NCI-H82 (cell line): ENCODE data around the gene YPEL4.

Source experiments
- DNase-seq: peaks from one replicate; lab custom pipeline; 2025; lab: John Stamatoyannopoulos, UW

The YPEL4 gene

DNA sequence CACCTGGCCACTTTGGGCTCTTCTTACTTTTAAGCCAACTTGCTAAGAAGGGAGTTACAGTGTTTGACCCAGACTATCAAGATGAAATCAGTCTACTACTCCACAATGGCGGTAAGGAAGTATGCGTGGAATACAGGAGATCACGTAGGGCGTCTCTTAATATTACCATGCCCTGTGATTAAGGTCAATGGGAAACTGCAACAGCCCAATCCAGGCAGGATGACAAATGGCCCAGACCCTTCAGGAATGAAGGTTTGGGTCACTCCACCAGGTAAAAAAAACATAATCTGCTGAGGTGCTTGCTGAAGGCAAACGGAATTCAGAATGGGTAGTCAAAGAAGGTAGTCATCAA is 1.0 kb upstream of the YPEL4 start:
- DNase-seq = no peak

DNA sequence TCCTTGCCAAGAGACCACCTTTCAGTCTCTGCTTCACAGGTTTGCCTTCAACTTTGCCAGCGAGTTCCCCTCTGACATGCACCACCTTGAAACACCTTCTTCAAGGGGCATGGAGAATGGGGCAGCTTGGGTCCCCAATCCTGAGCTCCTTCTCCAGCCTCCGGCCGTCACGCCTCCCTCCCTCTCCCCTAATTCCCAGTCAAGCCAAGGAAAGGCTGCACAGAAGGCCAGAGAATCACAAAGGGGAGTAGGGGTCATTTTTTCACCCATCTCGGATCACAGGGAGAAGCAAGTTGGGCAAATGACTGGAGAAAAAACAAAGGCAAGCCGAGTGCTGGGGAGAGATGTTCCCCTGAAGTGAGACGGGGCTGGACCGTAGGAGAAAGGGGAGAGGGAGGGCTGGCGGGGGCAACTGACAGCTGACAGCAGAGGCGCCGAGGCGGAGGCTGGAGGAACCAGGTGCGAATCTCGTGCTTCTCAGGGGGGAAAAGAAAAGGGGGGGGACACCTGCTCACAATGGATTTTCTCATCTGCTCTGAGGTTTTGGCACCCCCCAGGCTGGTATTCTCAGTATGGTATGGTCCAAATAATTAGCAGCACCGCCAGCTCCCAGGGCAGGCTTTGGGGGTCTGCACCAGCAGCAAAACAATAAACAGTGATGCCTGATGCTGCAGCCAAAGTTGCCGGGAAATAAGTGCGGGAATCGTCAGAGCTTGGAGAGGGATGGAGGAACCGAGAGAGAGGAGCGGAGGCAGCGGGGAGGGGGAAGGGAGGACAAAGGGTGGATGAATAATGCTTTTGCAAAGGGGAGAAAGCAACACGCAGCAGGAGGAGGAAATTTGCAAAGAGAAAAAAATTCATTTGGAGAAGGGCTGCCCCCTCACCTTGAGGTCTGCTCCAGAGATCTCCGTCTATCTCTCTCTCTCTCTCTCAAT is 644 bp downstream of the YPEL4 start:
- DNase-seq = peak; percentile 31

DNA sequence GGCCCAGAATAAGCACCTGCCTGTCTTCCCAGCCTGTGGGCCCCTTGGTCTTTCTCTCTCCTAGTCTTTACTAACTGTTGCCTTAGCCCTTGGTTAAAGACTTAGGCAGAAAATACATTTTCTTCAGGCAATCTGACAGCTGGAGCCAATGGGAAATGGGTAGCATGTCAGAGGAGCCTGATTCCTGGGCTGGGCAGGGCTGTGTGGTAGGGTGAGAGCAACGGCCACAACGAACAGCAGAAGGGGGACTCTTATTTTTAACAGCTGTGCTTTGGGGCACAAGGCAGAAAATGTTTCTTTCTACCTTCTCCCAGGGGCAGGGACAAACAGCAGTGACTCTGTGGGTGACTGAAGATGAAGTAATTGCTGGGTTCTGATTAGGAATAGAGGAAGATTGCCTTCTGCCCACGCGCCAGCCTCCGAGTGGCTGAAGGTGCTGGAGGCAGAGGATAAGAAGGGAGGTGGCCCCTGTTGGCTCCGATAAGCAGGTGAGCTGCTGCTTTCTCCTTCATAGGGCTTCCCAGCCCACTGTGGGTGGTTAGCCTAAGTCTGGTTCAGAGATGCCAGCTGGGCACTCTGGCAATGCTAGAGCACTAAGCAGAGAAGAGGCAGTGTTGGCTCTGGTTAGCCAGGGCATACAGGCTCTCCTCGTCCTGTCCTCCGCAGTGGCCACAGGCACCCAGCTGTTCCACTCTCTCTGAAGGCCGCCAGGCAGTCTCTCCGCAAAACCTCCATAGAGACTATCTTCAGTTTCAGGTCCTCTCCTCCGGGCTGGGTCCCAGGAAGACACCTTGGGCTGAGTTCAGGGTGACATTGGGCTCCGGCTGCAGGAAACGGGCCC is 1.5 kb downstream of the YPEL4 start:
- DNase-seq = peak; percentile 31

DNA sequence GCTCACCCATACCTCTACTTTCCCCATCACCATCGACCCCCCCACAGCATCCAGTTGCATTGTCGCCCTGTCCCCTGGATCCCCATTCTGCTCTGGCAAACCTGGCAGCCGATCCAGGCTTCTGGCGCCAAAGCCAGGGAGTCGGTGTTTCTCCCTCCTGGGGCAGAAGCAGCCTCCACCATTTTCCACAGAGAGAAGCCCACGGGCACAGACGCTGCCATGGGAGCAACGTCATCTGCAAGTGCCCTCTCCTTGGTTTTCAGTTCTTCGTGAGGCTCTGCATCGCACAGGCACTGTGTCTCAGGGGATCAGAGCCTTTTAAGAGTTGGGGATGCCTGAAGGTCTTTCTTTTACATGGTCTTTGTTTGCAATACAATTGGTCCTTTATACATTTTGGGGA is 2.3 kb downstream of the YPEL4 start:
- no peak for DNase-seq

DNA sequence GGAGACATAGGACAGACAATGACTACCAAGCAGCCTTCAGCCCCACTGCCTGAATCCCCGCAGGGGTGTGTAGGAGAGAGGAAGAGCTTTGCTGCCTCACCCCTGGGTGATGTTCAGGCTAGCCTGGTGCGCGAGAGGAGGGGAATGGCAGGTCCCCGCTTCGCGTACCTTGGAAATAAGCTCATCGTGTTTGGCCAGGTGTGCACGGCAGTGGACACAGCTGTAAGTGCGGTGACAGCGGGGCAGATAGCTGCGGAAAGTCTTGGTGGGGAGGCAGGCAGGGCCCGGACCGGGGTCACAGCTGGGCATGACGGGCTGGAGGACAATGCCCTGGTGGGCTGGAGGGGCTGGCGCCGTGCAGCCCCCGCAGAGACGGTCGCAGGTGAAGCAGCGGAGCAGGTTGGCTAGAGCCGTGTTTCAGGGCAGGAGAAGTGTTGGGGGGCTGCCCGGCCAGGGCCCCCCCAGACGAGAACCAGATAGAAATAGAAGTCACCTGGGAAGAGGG is 2.9 kb downstream of the YPEL4 start:
- DNase-seq = peak; percentile 25

DNA sequence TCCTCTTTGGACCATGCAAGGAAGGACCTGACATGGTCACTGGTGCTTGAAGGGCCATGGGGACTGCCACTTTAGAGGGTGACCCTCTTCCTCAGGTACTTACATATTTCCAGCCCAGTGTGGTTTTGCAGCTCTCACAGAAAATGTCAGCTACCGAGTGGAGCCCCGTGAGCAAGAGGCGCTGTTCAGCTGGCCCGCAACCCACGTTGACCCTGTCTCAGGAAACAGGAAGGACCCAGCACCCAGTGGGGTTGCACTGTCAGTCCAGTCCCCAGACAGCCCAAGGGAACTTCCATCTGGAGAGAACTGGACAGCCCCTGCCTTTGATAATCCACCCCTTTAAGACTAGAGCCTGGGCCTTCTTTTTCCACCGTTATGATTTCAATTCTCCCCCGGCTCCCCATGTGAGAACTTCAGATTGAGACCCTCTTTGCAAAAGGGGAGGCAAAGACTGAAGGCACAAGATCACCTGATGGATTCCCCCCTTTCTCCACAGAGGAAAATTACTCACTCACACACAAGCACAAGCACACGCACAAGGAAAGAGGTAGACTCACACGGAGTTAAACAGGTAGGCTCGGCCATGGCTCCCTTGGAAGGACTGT is 3.4 kb downstream of the YPEL4 start:
- DNase-seq = no peak

DNA sequence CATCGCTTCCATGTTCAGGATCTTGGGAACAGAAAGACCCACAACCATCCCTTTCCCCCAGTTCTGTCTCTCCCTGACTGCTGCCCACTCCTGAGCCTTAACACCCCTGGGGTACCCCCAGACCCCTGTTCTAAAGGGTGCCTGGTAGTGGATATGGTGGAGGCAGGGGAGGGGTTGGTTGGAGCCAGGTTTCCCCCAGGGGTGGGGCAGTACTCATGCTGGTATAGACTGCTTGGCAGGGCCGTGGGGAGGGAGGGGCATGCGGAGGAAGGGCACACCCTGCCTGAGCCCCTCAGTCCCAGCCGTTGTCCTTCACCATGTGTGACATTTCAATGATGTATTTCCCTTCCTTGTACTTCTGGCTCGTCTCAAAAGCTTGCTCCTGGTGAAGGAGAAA is 4.0 kb downstream of the YPEL4 start:
- no peak for DNase-seq

DNA sequence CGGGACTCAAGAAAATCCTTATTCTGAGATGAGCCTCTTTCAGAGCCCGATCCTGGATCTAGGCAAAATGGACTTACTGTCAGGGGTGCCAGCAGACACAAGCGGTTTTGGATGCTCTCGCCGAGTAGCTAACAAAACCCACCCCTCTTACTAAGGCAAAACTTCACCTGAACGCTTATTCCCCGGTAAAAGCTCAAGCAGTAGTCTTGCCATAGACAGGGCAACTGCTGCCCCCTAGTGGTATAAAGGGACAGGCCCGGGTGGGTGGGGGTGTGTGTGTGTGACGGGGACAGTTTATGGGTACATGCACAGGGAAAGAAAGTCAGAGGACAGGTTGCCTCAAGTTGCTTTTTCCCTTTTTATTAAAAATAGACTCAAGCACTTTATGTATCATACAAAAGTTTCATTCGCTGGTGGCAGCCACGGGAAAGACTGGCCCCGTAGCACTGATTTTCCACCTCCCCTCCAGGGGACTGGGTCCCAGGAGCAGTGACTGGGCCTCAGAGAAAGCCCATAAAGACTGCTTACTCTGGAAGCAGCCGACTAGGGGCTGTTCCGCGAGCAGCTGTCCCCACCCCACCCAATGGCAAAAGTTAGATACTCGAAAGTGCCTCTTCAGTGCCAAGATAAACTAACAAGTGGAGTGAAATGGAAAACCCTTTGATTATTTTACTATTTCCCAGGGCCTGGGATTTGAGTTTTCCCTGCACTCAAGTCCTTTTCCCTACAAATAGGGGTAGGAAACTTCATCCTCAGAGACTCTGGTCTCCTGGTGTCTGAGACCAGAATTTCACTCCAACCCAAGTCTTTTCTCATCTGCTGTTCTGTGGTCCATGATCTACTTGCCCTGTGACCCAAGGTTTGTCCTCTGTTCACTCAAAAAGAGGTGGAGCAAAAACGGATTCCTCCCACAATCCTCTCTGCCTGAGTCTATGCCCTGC is 4.7 kb downstream of the YPEL4 start:
- DNase-seq = peak; percentile 86

DNA sequence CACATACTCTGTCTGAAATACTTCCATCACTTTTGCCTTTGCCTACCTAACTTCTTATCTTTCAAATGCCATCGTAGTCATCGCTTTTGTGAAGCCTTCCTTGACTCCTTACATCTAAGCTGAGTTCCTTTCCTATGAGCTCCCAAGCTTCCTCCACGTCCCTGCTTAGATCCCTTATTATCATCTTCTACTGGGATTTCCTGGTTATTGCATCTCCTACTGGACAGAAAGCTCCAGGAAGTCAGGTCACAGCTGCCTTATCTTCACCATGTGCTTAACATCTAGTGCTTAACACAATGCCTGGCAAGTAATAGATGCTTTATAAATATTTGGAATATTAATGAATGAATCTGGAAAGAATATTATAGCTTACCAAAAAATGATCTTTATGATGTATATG is 5.9 kb downstream of the YPEL4 start:
- DNase-seq = peak; percentile 40

DNA sequence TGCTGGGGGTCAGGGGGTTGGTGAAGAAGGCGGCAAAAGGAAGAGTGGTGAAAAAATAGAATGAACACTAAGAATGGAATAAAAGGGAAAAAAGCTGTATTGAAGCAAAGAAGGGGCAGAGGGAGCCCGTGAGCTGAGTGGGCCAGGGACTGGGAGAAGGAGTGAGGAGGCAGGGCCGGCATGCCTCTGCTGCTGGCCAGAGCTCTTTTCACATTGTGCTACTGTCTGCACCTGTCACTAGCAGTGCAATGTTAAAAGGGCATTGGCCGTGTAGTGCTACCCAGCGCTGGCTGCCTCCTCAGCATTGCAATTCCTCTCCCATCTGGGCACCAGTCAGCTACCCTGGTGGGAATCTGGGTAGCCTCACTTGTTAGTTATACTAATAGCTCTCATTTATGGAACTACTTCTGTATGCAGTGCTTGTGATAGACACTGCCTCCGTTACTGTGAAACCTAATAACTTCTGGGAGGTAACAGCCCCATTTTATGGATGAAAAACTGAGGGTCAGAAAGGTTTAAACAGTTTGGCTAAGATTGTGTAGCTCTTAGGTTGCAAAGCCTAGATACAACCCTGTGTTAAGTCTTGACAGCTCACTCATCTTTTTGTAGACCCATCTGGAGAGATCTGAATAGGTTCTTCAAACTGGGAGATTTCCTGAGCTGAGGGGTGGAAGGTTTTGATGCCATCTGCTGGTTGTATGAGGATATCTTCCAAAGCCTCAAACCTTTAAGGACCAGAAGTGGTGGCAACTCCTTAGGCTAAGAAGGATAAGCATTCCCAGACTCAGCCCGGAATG is 8.5 kb downstream of the YPEL4 start:
- DNase-seq = peak; percentile 84

DNA sequence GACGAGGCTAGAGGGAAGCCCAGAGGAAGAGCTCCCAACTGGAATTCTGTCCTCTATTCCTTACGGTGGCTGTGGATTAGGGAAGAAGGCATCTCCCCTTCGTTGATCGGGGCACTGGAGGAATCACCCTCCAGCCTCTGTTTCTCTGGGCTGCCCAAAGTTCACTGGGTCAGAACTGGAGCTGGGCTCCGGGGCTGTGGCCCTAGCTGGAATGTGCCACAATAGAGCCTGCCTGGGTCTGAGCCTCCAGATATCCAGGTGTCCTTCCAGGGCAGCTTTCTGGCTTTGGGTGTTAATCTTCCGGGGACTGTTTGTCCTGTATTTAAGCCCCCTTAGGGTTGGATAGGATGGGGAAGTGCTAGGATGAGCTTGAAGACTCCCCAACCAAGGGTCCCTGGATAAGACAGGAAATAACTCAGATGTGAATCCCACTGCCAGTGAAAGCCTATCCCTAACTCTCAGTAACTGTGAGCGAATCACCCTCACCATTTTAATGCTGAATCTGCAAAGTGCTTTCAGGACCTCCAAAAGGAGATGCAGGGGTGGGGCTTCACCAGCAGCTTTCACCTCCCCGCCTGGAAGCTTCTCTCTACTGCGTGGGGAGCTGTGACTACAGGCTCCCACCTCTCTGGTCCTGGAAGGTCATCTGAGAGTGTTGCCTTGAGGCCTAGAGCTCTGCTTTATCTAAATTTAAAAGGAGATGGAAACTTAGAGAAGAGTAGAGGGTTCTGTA is 9.5 kb downstream of the YPEL4 start:
- peak; percentile 45 for DNase-seq

DNA sequence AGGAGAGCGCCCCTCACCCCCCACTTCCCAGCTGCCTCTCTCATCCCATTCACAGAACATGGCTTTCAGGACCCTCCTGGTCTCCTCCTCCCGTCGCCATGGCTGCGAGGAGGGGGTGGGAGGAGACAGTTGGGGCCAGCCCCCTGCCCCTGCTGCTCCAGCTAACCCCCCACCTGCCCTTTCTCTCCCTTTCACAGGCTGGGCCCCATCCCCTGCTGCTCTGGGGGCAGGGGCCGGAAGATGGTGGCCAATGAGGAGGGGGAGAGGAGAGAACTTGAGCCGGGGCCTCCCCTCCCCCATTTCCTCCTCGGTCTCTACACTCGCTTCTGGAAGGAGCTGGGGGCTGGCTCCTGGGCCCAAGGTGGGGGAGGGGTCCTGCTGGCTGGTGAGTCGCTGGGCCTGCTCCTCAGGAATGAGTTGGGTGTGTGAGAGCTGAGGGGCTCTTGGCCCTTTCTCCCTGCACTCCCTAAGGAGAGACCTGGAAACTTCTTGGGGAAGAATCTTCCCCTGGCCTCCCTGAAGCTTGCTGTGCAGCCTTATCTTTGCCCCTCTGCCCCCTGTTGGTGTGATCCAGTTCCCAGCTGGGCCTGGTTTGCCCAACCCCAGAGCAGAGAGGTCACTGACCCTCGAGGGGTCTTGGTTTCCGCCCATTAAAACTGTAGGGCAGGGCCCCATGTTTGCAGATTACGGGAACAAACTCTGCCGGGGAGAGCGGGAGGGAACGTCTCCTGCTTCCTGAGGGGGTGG is 10.2 kb downstream of the YPEL4 start:
- peak; percentile 92 for DNase-seq

DNA sequence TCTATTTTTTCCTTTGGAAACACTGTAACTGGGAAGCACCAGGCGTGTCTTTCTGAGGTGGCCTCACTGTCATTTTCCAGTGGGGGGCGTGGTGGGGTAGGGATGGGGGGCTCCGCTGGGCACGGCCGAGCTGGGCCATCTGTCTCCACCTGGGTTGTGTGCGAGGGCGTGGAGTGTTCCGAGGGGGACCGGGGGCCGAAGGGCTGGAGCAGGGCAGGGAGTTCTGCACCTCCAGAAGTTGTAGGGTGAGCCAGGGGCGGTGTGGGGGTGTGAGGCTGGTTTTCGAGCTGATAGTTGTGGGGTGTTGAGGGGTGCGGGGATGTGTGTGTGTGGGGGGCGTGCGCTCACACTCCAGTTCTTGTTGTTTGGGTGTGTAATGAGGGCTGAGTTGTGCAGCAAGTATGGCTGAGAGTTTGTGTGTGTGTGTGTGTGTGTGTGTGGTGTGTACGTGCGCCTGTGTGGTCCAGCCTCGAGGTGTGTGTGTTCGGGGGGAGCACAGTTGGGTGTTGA is 10.8 kb downstream of the YPEL4 start:
- DNase-seq = peak; percentile 47

DNA sequence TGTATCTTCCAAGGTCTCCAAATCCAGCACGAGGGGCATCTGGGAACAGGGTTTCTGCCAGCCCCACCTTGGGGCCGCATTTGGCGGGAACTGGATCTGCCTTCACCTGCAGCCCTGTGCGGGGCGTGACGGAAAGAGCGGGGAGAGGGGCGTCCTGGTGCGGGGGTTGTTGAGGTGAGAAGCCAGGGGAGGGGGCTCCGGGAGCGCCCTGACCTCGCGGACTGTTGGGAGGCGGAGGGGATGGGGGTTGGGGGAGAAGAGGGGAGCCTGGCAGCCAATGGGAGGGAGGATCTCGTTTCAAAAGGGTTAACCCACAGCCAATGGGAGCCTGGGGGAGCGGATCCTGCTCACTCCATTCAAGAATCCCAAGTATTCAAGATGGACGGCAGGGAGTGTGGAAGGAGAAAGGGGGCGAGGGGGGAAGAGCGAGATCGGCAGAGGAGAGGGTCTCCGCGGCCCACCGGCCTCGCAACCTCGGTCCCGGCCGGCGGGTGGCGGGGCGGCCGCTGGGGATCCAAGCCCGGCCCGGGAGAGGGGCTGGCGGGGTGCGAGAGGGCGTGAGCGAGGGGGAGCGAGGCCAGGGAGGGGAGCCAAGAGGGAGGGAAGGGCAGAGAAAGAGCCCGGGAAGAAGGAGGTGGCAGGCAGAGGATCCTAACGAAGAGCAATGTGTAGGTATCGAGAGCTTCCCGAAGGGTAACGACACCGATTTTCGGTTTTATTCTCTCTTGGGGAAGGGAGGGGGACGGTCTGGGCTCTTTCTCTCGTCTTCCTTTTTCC is 11.5 kb downstream of the YPEL4 start:
- peak; percentile 91 for DNase-seq

DNA sequence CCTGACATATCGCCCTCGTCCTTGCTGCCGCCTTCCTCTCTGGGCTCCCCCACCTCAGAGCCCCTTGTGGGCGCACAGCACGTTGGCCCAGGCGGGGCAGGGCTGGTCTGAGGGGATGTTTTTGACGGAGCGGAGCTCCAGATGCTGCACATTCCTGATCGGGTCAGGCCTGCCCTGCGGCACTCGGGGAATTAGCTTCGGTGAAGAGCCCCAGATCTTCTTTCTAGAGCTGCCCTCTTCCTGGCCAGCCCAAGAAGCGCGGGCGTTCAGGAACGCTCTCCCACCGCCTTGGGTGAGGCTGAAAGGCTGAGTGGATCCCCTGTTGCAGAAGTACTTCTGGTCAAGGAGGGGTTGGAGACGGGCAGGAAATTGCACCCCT is 12.1 kb downstream of the YPEL4 start:
- peak; percentile 49 for DNase-seq

DNA sequence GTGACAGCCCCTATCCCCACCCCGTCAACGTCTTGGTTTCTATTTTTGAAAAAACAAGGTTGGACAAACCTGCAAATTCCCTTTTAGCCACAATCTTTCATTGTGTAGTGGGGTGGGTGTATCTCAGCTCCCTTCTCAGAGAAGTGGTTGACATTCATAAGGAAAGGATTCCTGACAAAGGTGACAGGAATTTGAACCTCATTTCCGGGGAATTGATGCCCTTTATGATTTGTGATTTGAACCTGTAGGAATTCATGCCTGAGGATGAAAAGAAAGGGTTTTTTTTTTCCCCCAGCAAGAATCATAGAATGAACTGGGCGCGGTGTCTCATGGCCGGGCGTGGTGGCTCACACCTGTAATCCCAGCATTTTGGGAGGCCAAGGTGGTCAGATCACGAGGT is 14.5 kb downstream of the YPEL4 start:
- no peak for DNase-seq

DNA sequence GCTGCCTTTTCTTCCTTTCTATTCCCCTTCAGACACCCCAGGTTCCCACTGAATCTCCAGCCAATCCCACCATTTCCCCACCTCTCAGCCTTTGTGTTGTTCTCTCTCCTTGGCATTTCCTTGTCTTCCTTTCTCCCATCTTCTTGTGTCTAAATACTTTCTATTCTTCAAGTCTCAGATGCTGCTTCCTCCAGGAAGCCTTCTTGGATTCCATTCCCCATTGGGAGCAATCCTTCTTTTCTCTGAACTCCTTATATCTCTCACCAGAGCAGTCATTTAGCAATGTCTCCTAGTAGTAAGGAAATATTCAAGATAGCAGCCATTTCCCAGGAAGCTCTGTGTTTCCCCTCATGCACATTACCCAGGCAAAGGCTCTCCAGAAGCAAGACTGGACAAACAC is 15.4 kb downstream of the YPEL4 start:
- no peak for DNase-seq

DNA sequence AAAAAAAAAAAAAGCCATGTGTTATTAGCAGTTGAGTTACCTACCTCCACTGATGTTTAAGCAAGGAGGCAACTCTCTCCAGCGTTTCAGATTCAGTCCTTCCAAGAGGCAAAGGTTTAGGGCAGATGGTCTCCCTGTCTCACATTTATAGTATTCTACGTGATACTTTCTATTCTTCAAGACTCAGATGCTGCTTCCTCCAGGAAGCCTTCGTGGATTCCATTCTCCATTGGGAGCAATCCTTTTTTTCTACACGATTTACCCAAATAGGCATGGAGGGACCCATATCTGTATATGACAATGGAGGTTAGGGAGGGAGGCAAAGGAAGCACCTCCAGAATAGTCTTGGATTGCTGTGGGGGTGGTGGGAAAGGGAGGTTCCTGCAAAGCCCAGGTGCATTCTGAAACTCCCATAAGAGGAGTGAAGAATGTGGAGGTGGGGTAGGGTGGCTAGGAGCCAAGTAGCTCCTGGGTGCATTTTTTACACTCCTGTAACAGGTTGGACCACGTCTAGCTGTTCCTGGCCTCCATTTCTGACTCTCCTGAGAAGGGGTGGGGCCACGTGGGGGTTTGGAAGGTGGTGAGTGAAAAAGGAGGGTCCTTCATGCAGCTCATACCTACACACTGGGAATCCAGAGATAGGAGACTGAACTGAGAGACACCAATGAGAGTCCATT is 16.2 kb downstream of the YPEL4 start:
- no peak for DNase-seq
